ENCODE measurements around the gene PAPSS2.

The PAPSS2 gene

DNA sequence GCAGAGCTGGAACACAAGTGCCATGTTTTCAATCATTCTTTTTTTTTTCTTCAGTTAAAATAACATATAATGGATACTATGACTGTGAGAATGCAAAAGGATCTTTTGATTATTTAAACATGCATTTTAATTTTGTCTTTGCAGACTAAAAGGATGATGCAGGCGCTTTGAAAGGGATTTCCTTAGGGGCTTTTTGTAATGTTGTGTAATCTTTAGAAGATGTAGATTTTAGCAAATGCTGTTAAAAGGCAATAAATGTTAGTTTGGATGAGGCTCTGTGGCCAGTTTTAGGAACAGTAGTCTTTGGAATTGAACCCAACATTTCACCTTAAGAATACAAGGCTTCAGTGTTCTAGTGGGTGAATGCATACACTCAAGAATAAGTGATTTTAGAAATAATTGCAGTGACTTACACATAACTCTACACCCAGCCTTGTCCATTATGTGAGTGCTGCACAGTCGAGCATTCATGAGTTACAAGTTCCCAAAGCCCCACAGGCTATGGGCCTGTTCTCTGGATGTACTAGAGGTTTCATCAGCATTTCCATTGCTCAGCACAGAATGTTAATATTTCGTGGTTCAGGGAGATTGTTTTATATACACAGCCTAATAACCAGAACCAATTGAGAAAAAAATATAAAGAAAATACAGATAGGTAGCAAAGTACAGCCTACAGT lies 11.6 kb downstream of the PAPSS2 start:
- no peak for DNase-seq (ENCODE audit: low read depth in 3 of 3)

- no peak for DNase-seq (ENCODE audit: low read depth in 3 of 3)
Measured at GRCh38 chr10:87672551-87672950, 12.9 kb downstream of the PAPSS2 start.

- DNase-seq (ENCODE audit: low read depth in 3 of 3), result no peak
Measured at GRCh38 chr10:87674943-87675342, 15.3 kb downstream of the PAPSS2 start.

DNA sequence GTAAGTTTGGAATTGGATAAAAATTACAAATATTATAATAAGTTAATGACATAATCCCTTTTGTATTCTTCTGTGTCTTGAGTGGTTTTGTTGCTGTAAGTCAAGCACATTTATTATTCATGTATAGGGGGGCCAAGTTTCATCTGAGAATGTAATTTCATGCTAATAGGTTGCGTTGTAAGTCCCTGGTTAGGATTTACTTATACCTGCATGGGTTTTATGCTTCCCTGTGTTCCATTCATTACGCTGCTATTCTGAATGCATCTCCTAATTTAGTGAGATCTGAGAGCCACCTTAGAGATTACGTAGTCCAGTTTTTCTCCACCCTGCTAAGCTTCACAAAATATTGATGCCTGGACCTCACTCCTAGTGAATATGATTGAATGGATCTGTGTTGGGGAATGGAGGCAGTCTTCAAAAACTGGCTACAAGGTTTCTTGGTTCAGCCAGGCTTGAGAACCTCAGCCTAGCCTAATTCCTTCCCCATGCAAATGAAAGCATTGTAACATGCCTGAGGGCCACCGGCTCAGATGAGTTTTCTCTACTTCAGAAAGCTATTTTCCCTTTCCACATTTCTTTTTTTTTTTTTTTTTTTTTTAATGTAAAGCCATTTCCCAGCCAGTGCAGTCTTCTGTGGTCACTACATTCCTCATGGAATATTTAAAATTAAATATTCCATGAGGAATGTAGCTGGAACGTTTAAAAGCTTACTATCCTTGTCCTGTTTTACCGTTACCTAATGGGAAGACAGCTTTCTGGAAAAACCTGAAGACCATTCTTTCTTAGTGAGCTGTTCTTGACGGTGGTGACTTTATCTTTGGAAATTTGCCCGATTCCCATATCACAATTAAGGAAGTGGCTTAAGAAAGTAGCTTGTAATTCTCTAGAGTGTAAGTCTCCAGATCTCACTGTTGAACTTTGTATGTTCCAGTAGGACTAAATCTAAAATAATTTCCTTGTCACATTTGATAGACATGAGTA lies 16.0 kb downstream of the PAPSS2 start:
- DNase-seq (ENCODE audit: low read depth in 3 of 3), result no peak

DNA sequence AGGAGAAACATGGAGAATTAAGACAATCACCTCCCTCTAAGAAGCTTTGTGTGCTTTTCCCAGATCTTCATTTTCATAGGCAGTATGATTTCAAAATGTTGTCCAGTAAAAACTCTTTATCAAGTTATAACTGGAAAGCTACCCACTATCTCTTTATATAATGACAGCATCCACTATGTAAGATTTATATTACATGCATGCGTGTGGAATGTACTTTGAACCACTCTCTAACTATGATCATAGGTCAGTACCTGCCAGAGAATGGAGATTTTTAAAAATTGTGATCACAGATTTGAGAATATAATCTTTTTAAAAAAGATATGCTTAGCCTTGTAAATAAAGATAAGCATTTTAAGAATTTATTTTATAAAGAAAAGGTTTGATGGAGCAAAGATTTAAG lies 17.9 kb downstream of the PAPSS2 start:
- DNase-seq (ENCODE audit: low read depth in 3 of 3), result no peak

DNA sequence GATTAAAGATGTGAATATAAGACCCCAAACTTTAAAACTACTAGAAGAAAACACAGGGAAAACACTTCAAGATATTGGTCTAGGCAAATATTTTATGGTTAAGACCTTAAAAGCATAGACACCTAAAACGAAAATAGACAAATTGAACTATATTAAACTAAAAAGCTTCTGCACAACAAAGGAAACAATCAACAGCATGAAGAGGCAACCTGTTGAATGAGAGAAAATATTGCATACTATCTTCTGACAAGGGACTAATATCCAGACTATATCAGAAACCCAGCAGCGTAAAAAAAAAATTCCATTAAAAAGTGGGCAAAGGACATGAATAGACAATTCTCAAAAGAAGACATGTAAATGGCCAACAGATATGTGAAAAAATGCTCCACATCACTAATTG lies 18.6 kb downstream of the PAPSS2 start:
- no peak for DNase-seq (ENCODE audit: low read depth in 3 of 3)

DNA sequence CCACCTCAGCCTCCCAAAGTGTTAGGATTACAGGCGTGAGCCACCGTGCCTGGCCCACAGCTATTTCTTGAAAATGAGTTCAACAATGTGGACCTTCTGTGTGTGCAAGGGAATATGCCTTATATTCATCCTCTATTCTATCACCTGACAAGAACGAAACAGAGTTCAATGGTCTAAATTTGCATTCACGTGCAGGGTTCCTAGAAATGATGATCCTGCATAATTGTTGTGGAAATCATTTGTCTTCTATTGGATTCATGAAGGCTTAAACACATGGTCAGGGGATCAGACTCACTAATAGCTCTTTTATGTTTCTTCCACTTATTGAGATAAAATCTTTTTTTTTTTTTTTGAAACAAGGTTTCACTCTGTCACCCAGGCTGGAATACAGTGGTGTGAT lies 23.7 kb downstream of the PAPSS2 start:
- no peak for DNase-seq (ENCODE audit: low read depth in 3 of 3)

- no peak for DNase-seq (ENCODE audit: low read depth in 3 of 3)
Measured at GRCh38 chr10:87684001-87684638, 24.4 kb downstream of the PAPSS2 start.

DNA sequence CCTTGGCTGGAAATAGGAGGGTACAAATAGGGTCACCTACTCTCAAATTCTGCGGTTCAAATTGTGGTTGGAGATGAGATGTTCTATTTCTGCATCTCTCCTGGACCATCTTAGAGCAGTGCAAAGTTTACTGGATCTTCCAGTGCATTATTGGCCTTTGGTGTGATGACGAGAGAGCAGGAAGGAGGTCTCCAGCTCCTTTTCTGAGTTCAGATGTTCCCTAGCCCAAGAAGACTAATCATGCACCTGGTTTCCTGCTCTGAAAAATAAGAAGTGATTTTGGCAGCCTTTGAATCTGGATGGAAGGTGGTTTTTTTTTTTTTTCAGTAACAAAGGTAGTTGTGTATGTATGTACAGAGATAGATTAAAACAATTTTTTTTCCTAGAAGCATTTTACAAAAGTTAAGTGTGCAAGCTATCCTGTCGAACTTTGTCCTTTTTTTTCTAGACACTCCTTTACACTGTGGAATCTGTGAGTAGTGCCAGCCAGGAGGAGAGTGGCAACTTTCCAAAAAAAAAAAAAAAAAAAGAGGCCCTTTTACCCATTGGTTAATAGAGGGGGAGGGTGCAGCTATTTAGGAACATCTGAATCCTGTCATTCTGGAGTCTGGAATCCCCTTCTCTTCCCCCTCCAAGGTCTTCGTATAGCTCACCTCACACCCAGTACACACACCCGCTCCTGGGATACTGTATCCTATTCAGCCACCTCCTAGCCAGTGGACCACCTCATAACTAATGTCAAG lies 26.3 kb downstream of the PAPSS2 start:
- no peak for DNase-seq (ENCODE audit: low read depth in 3 of 3)

DNA sequence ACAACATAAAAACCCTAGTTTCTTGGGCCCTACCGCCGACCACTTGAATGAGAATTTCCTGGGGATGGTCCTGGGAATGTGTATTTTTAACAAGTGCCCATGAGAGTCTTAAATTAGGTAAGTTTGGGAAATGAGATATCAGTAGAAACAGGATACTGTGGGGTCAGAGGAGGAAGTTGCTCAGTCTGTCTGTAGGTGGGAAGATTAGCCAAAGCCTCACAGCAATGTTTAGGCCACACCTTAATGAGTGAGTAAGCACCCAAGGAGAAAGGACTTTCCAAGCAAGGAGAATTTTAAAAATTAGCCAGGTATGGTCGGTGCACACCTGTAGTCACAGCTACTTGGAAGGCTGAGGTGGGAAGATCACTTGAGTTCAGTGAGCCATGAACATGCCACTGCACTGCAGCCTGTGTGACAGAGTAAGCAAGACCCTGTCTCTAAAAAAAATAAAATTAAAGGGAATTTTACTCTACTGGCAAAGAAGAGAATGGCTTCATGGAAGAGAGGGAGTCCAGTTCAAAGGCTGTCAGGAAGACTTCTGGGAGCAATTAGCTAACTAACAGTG lies 31.9 kb downstream of the PAPSS2 start:
- no peak for DNase-seq (ENCODE audit: low read depth in 3 of 3)

DNA sequence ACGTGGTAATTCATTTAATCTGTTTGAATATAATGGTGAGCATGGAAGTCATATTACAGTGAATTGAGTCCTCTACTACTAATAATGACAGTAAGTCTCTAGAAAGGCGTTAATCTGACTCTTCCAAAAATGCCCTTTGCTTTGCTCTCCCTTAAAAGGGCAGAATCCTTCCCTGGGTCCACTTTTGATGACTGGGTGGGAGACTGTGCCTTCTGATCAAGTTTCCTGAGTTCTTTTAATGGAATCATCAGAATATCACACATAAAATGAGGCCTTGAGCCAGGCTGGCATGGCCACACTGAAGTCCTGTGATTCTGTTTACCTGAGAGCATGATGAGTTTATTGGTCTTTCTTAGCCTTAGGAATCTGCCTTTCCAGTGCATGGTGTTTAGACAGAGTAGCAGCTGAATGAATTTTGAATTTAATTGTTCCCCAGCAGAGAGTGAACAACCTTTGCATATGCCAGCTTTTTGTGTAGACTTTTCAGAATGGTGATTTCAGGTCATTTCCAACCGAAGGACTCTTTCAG lies 33.3 kb downstream of the PAPSS2 start:
- no peak for DNase-seq (ENCODE audit: low read depth in 3 of 3)

- DNase-seq (ENCODE audit: low read depth in 3 of 3), result no peak
Measured at GRCh38 chr10:87694011-87694794, 34.5 kb downstream of the PAPSS2 start.

- DNase-seq (ENCODE audit: low read depth in 3 of 3), result no peak
Measured at GRCh38 chr10:87695074-87695473, 35.4 kb downstream of the PAPSS2 start.

DNA sequence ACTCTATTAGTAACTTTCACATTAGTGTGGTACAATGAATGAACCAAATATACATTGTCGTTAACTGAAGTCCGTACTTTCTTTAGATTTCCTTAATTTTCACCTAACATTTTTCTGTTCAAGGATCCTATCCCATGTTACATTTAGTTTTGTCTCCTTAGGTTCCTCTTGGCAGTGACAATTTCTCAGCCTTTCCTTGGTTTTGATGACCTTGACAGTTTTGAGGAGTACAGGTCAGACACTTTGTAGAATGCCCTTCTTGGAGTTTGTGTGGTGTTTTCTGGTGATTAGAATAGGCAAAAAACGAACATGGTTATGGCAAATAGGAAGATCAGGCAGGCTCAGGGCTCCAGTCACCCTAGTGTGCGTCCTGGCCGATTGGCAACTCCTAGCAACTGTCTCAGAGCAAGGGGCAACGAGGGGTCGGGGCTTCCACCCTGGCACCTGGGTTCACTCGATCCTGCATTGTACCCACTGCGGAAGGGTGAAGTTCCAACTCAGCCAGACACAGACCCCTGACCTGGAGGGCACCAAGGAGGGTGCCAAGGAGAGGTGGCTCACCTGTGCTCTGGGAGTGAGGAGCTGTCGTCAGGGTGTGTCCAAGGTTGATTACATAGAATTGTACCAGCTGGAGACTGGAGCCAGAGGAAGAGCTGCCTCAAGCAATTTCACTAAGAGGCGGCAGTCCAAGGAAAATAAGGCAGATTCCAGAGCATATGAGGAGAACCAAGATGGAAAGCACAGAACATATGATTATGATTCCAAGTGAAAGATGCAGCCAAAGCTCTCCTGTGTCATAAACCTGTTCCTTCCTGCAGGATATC lies 37.5 kb downstream of the PAPSS2 start:
- DNase-seq (ENCODE audit: low read depth in 3 of 3), result no peak

GRCh38 chr10:87700031-87700796 lies 40.5 kb downstream of the PAPSS2 start:
- no peak for DNase-seq (ENCODE audit: low read depth in 3 of 3)

- no peak for DNase-seq (ENCODE audit: low read depth in 3 of 3)
Measured at GRCh38 chr10:87702260-87702972, 42.7 kb downstream of the PAPSS2 start.

DNA sequence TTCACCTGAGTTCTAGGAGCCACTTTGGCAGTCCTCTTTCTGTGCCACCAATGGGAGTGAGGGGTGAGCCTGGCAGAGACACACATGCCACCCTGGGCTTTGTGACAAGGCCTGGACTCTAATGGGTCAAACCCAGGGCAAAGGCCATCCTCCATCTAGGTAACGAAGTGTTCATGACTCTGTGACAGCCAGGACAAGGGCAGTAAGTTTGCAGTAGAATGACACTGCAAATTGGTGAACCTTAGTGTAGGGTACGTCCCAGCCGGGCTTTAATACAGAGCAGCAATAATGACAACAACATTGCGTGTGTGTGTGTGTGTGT lies 43.3 kb downstream of the PAPSS2 start:
- DNase-seq (ENCODE audit: low read depth in 3 of 3), result no peak

- DNase-seq (ENCODE audit: low read depth in 3 of 3), result no peak
Measured at GRCh38 chr10:87703771-87704170, 44.1 kb downstream of the PAPSS2 start.

Data from stimulated activated CD4-positive, alpha-beta T cell treated with anti-CD3 and anti-CD28 coated beads, TNF-alpha, amount 100 ng/mL, for 4 hours (primary cell).